H1 (cell line): ENCODE data around the gene FHL5. TPM values are rescaled to one million over a fixed set of nuclear protein-coding genes. Genes with fewer than 3 reads are reported as not detected.

ENCODE experiments used
- CTCF ChIA-PET: fragments of 300-600 bp; sonication (Branson Sonifier 250); formaldehyde crosslinking; loops from one replicate; lab custom pipeline; 2021; ENCODE audit not compliant: partially characterized antibody; lab: Charles Lee
- POLR2A ChIA-PET: fragments of 300-600 bp; sonication (Branson Sonifier 250); formaldehyde crosslinking; loops from one replicate; lab custom pipeline; 2021; ENCODE audit warnings: inconsistent platforms; ENCODE audit not compliant: partially characterized antibody; lab: Charles Lee
- DNase-seq, 2 experiments: peaks; one replicate each; pipeline versions ENCODE4 v3.0.0 to v3.0.0-alpha.2; 2010 to 2022; ENCODE audit warnings: low spot score in 2 of 2, low read depth in 1 of 2, mixed read lengths in 1 of 2
- FAIRE-seq: peaks from 2 replicates; lab custom pipeline; 2011; peaks lifted over from hg19 to GRCh38; lab: Jason Lieb, UNC
- H2AFZ ChIP-seq: 2 replicates; pipeline ENCODE4 v1.8.1; 2012; ENCODE audit warnings: low read length, inconsistent platforms
- H2AK5ac ChIP-seq: 2 replicates; pipeline ENCODE4 v1.6.1; 2013; ENCODE audit warnings: low read depth, low read length
- H2BK120ac ChIP-seq: replicated peaks from 2 replicates; pipeline ENCODE3; 2013; ENCODE audit warnings: low read depth, low read length, inconsistent platforms
- H2BK12ac ChIP-seq: 2 replicates; pipeline ENCODE4 v1.6.1; 2013; ENCODE audit warnings: low read depth, low read length
- H2BK15ac ChIP-seq: 2 replicates; pipeline ENCODE4 v1.6.1; 2013; ENCODE audit warnings: low read length
- H2BK20ac ChIP-seq: 2 replicates; pipeline ENCODE4 v1.6.1; 2013; ENCODE audit warnings: low read length
- H2BK5ac ChIP-seq: 2 replicates; pipeline ENCODE4 v1.6.1; 2013; ENCODE audit warnings: low read depth, low read length
- H3K14ac ChIP-seq: 2 replicates; pipeline ENCODE4 v1.6.1; 2013; ENCODE audit warnings: inconsistent platforms; ENCODE audit not compliant: insufficient read length
- H3K18ac ChIP-seq: 2 replicates; pipeline ENCODE4 v1.6.1; 2013; ENCODE audit warnings: low read length; ENCODE audit errors: extremely low read depth
- H3K23ac ChIP-seq: 2 replicates; pipeline ENCODE4 v1.6.1; 2013; ENCODE audit warnings: inconsistent platforms; ENCODE audit not compliant: insufficient read length
- H3K23me2 ChIP-seq: 2 replicates; pipeline ENCODE4 v1.6.1; 2013; ENCODE audit warnings: low read depth, low read length
- H3K27ac ChIP-seq: 2 replicates; pipeline ENCODE4 v1.6.1; 2011; ENCODE audit warnings: low read depth, low read length, inconsistent platforms
- H3K27me3 ChIP-seq, 4 experiments: replicated peaks in 1 of 4; 1 replicate in 1 of 4; 2 replicates in 3 of 4; pipeline versions ENCODE4 v1.6.1 to v1.8.1; 2011 to 2013; ENCODE audit warnings: low read length in 3 of 4, mild to moderate bottlenecking in 3 of 4, inconsistent platforms in 2 of 4, mixed read lengths in 2 of 4, moderate library complexity in 1 of 4; ENCODE audit not compliant: control insufficient read depth in 3 of 4, insufficient read depth in 3 of 4; ENCODE audit errors: extremely low read depth in 1 of 4
- H3K36me3 ChIP-seq, 4 experiments: 2 replicates each; pipeline versions ENCODE4 v1.6.1 to v1.8.1; 2011 to 2013; ENCODE audit warnings: mild to moderate bottlenecking in 4 of 4, low read length in 3 of 4, moderate library complexity in 2 of 4, control low read depth in 1 of 4, inconsistent platforms in 1 of 4; ENCODE audit not compliant: insufficient read depth in 4 of 4, control insufficient read depth in 2 of 4
- H3K4ac ChIP-seq: replicated peaks from 2 replicates; pipeline ENCODE3; 2013; ENCODE audit warnings: low read length, low read depth, mixed read lengths, inconsistent platforms; ENCODE audit not compliant: insufficient read length
- H3K4me1 ChIP-seq, 4 experiments: replicated peaks in 1 of 4; 1 replicate in 1 of 4; 2 replicates in 3 of 4; pipeline versions ENCODE4 v1.6.1 to v1.8.1; 2011 to 2013; ENCODE audit warnings: low read length in 3 of 4, inconsistent platforms in 2 of 4, mixed read lengths in 1 of 4; ENCODE audit not compliant: insufficient read depth in 4 of 4, control insufficient read depth in 3 of 4
- H3K4me2 ChIP-seq, 2 experiments: 2 replicates each; pipeline versions ENCODE4 v1.6.1 to v1.8.1; 2011 to 2013; ENCODE audit warnings: low read depth in 2 of 2, low read length in 2 of 2, control low read depth in 1 of 2, inconsistent platforms in 1 of 2, mild to moderate bottlenecking in 1 of 2; ENCODE audit not compliant: insufficient read depth in 1 of 2
- H3K4me3 ChIP-seq, 4 experiments: fragments of 200-600, 300-600 bp in 1 of 4; sonication (generic), shearing (Covaris generic), sonication (Bioruptor Twin) in 1 of 4; 2 replicates each; pipeline versions ENCODE4 v1.5.1 to v1.8.1; 2011 to 2016; ENCODE audit warnings: low read length in 4 of 4, low read depth in 3 of 4, control low read depth in 2 of 4, inconsistent platforms in 2 of 4, mild to moderate bottlenecking in 2 of 4, mixed read lengths in 1 of 4, moderate library complexity in 1 of 4; ENCODE audit not compliant: insufficient read depth in 2 of 4; ENCODE audit errors: extremely low read depth in 1 of 4
- H3K56ac ChIP-seq: replicated peaks from 2 replicates; pipeline ENCODE3; 2013; ENCODE audit warnings: low read depth, mild to moderate bottlenecking, mixed read lengths, low read length, inconsistent platforms; ENCODE audit not compliant: insufficient read length
- H3K79me1 ChIP-seq: 2 replicates; pipeline ENCODE4 v1.6.1; 2013; ENCODE audit warnings: low read depth, low read length, control low read depth
- H3K79me2 ChIP-seq, 2 experiments: 2 replicates each; pipeline versions ENCODE4 v1.6.1 to v1.8.1; 2012 to 2013; ENCODE audit warnings: low read length in 2 of 2, mild to moderate bottlenecking in 2 of 2, inconsistent platforms in 1 of 2; ENCODE audit not compliant: insufficient read depth in 2 of 2, control insufficient read depth in 1 of 2
- H3K9ac ChIP-seq, 4 experiments: replicated peaks in 1 of 4; 1 replicate in 1 of 4; 2 replicates in 3 of 4; pipeline versions ENCODE4 v1.6.1 to v1.8.1; 2011 to 2013; ENCODE audit warnings: low read depth in 3 of 4, low read length in 3 of 4, control low read depth in 2 of 4, mild to moderate bottlenecking in 2 of 4, moderate library complexity in 2 of 4, inconsistent platforms in 1 of 4; ENCODE audit errors: extremely low read depth in 1 of 4
- H3K9me3 ChIP-seq, 2 experiments: 2 replicates each; pipeline versions ENCODE4 v1.6.1 to v1.8.1; 2012 to 2013; ENCODE audit warnings: mild to moderate bottlenecking in 2 of 2, moderate library complexity in 2 of 2, control low read depth in 1 of 2, inconsistent platforms in 1 of 2, low read depth in 1 of 2, low read length in 1 of 2, mixed read lengths in 1 of 2; ENCODE audit not compliant: insufficient read depth in 2 of 2
- H4K20me1 ChIP-seq, 2 experiments: replicated peaks in 1 of 2; 2 replicates each; pipeline versions ENCODE3 to v1.8.1; 2011 to 2013; ENCODE audit warnings: inconsistent platforms in 2 of 2, low read length in 2 of 2, mild to moderate bottlenecking in 1 of 2; ENCODE audit not compliant: insufficient read depth in 2 of 2, control insufficient read depth in 1 of 2
- H4K5ac ChIP-seq: 2 replicates; pipeline ENCODE4 v1.6.1; 2013; ENCODE audit warnings: low read length, low read depth, mixed read lengths, inconsistent platforms; ENCODE audit not compliant: insufficient read length
- H4K8ac ChIP-seq: 2 replicates; pipeline ENCODE4 v1.8.0; 2013; ENCODE audit warnings: mild to moderate bottlenecking, moderate library complexity, low read length, inconsistent platforms; ENCODE audit not compliant: insufficient read depth; ENCODE audit errors: extremely low read depth
- H4K91ac ChIP-seq: replicated peaks from 2 replicates; pipeline ENCODE3; 2013; ENCODE audit warnings: low read length, mixed read lengths, inconsistent platforms; ENCODE audit not compliant: insufficient read length
- KDM1A ChIP-seq: fragments of 200-600, 300-600 bp; sonication (generic); IDR thresholded peaks from 2 replicates; pipeline ENCODE4 v1.7.1; 2016; ENCODE audit warnings: mild to moderate bottlenecking, low read length, borderline replicate concordance
- NANOG ChIP-seq: IDR thresholded peaks from 2 replicates; pipeline ENCODE4 v1.6.1; 2011; ENCODE audit warnings: low read length, low read depth, mild to moderate bottlenecking, inconsistent platforms; ENCODE audit not compliant: insufficient read depth, poor library complexity, severe bottlenecking
- TAF7 ChIP-seq: optimal IDR thresholded peaks from 2 replicates; pipeline ENCODE3; 2011; ENCODE audit warnings: low read depth, mild to moderate bottlenecking, inconsistent platforms, low read length, moderate library complexity, borderline replicate concordance
- WGBS, 2 experiments: shearing (Covaris generic) in 1 of 2; methylation state at CpG; one replicate each; pipeline versions ENCODE4 v1.1.6 to v1.1.7; 2013 to 2015; ENCODE audit warnings: low lambda C conversion rate in 2 of 2, mixed read lengths in 2 of 2, inconsistent platforms in 1 of 2, low coverage in 1 of 2, missing lambda C conversion rate in 1 of 2; ENCODE audit not compliant: insufficient replicate concordance in 2 of 2, insufficient coverage in 1 of 2, insufficient read length in 1 of 2; ENCODE audit errors: extremely low coverage in 1 of 2, missing lambda C conversion rate in 1 of 2; 5-methylcytosine and 5-hydroxymethylcytosine counted together
- polyA plus RNA-seq, 7 experiments: library from polyadenylated mRNA; depleted of rRNA in 3 of 7; stranded (reverse) in 5 of 7; unstranded in 2 of 7; fragments of >200 nt in 5 of 7; fragments of 200-250 nt in 2 of 7; gene quantifications; 1 replicate in 5 of 7; 2 replicates in 1 of 7; 4 replicates in 1 of 7; pipeline versions ENCODE4 v1.2.1 to v1.2.3, GENCODE V29; 2011 to 2013; ENCODE audit warnings: missing spikeins in 2 of 7, mixed read lengths in 2 of 7
- total RNA-seq: library from RNA; stranded (reverse); fragmentation: NEBNext Ultra II Directional; extraction: Animal tissue kit (Norgen Biotek cat#: 25700); gene quantifications from 2 replicates; pipeline ENCODE4 v1.2.1, GENCODE V29; 2021

The FHL5 gene
- total and polyA plus RNA-seq, 2 of the 8 experiments (the other 6 are each of a cell fraction or from before 2014, with no cell fraction given) = not detected

GRCh38 chr6:96604420-96604819 lies 41.5 kb downstream of the FHL5 start:
- FAIRE-seq = no peak
- POLR2A ChIA-PET = no interaction called here
- no peaks in the 10 kb centered on the region for H3K36me3 ChIP-seq
- H3K4me2 ChIP-seq = no peak overlapping the region
- no peak overlapping the region for H4K91ac ChIP-seq
- no peak overlapping the region for H3K27ac ChIP-seq
- no peak overlapping the region for H3K4me3 ChIP-seq
- H3K9me3 ChIP-seq = no peaks in the 10 kb centered on the region
- no peak overlapping the region for H2BK12ac ChIP-seq
- H2AK5ac ChIP-seq = no peak overlapping the region
- no peak for DNase-seq
- H3K27me3 ChIP-seq = peaks cover 0 to 1% (median 0%) of the 10 kb centered on the region in 4 experiments; a peak in 1 of 7 replicates
- H3K79me2 ChIP-seq = no peaks in the 10 kb centered on the region
- no peak overlapping the region for H3K9ac ChIP-seq
- H2BK5ac ChIP-seq = no peak overlapping the region
- H3K79me1 ChIP-seq = no peaks in the 10 kb centered on the region
- H4K20me1 ChIP-seq = no peaks in the 10 kb centered on the region
- no peak overlapping the region for H2BK15ac ChIP-seq
- 0 out of 2 replicates have a peak overlapping the region, but pooled peaks have one; percentile 18 for H2AFZ ChIP-seq
- H3K23ac ChIP-seq = no peak overlapping the region
- H3K4ac ChIP-seq = no peak overlapping the region
- no peak overlapping the region for H3K56ac ChIP-seq
- CTCF ChIA-PET = no interaction called here
- H4K8ac ChIP-seq = no peak overlapping the region
- 90% methylated on average over 2 of the region's 2 CpGs; no CpG with 5 or more reads in 1 of the 2 experiments for WGBS, 2 experiments
- H2BK20ac ChIP-seq = no peak overlapping the region
- no peak overlapping the region for H2BK120ac ChIP-seq
- no peak overlapping the region for H4K5ac ChIP-seq
- H3K4me1 ChIP-seq = no peaks in the 10 kb centered on the region
- no peak overlapping the region for H3K14ac ChIP-seq
- no peak overlapping the region for H3K18ac ChIP-seq
- H3K23me2 ChIP-seq = no peaks in the 10 kb centered on the region
- TF ChIP-seq NANOG = no peak
- TF ChIP-seq TAF7 = no peak
- no peak for TF ChIP-seq KDM1A
